ENCODE results near the gene RFX4.

GRCh38 chr12:106551410-106551809, 31.4 kb upstream of the RFX4 start:
- TF ChIP-seq CTCF (IDR thresholded peaks at IDR 0.05) (no peak), POLR2A (IDR thresholded peaks at IDR 0.05) (no peak)

Measured in testis (tissue), 2 donors.